GM12801 (cell line): ENCODE results near the gene NUDT1.

Experiments
- TF ChIP-seq, protein P1 (sequence below): IDR thresholded peaks from one replicate; pipeline ENCODE4 v1.5.1; 2011; ENCODE audit warnings: control low read depth; ENCODE audit not compliant: insufficient read length; ENCODE audit errors: extremely low read depth

Gene NUDT1

DNA sequence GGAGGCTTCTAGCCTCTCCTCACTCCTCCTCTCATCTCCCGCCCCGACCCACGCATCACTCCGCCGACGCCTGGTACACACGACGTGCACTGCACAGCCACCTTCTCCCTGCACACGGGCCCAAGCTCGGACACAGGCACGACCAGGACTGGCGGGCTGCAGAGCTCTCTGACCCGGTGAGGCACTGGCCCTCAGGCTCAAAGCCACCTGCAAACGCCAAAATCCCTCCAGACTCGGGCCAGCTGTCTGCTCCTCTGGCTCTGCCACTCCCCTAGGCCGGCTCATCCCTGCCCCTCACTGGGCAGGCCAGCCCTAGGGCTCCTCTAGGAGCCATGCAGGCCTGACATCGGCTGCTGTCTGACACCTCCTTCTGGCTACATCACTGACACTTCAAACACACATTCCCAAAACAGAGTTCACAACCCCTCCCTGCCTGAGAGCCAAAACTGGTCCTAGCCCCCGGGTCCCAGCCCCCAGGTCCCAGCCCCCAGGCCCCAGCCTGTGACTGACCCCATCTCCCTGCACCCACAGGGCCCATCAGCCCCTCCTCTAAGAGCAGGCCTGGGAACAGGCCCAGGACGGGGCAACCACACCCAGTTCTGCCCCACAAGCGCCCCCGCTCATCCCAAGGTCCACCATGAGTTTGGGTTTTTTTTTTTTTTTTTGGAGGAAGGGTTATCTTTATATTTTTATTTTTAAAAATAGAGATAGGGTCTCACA lies 44.4 kb upstream of the NUDT1 start:
- TF ChIP-seq, protein P1, sequence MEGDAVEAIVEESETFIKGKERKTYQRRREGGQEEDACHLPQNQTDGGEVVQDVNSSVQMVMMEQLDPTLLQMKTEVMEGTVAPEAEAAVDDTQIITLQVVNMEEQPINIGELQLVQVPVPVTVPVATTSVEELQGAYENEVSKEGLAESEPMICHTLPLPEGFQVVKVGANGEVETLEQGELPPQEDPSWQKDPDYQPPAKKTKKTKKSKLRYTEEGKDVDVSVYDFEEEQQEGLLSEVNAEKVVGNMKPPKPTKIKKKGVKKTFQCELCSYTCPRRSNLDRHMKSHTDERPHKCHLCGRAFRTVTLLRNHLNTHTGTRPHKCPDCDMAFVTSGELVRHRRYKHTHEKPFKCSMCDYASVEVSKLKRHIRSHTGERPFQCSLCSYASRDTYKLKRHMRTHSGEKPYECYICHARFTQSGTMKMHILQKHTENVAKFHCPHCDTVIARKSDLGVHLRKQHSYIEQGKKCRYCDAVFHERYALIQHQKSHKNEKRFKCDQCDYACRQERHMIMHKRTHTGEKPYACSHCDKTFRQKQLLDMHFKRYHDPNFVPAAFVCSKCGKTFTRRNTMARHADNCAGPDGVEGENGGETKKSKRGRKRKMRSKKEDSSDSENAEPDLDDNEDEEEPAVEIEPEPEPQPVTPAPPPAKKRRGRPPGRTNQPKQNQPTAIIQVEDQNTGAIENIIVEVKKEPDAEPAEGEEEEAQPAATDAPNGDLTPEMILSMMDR = no peak

DNA sequence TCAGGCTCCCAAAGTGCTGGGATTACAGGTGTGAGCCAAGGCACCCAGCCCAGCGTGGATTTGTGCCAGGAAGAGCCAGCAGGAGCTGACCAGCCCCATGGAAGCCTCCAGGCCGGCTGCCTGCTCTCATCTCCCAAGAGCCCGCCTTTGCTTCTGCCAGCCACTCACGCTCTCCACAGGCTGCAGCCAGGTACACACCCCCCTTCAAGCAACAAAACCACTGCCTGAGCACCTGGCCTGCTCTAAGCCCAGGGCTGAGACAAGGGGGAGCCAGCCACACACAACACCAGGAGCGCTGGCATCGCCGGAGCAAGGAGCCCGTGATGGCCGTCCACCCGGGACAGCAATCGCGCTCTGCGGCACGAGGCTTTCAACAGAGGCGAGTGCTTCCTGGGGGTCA lies 43.8 kb upstream of the NUDT1 start:
- TF ChIP-seq, protein P1 = no peak

DNA sequence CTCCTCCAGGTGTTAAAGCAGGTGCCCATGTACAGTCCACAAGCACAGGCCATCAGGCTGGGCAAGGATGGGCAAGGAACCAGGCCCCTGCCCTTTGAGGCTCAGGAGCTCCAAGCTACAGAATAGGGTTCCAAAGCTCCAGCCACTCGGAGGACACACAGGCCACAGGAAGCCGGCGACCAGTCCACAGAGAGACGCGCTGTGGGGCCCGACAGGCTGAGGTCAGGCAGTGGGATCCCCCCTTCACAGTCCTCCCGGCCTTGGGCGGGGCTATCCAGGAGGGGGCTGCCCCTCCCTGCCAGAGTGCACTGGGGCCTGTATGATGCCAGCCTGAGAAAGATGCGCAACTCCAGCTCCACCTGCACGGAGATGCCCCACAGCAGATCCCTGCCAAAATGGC lies 43.3 kb upstream of the NUDT1 start:
- TF ChIP-seq, protein P1 = no peak

DNA sequence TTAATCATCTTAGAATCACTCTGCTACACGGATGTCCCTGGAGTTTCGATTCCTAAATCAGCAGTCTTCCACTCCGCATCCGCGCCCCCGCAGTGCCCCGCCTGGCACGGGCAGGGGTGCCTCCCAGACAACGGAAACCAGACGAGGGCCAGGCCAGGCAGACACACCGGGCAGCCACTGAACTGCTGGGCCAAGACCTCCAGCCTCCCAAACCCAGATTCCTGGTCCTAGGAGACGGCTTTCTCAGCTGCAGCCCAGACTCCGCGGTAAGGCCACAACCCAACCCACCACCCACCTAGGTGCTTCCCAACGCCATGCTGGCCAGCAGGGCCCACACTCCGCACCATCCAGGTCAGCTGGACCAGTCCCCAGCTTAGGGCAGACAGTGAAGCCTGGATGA lies 42.5 kb upstream of the NUDT1 start:
- TF ChIP-seq, protein P1 = no peak

DNA sequence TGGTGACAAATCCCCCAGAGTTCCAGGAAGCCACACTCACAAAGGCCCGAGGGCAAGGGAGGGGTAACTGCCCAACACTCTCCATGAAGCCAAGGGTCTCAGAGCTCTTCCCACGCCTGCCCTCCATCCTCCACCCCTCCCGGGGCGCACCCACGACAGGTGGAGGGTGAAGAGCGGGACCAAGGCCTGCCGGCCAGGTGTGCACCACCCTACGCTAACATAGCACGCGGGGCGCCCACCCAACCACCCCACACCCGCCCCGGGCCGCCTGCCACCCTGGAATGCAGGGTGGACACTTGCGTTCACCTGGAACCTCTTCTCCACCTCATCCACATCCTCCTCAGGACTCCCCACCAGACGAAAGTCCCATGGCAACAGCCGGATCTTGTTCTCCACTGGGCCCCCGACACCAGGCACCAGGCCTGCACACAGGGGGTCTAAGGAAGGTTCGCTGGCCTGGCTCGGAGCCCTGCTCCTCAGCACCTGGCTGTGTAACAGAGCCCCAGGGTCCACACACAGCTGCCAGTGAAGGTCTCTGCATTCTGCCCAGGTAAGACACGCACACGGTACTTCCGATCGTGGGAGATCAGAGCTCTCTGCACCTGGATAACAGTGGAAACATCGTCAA lies 42.0 kb upstream of the NUDT1 start:
- TF ChIP-seq, protein P1 = no peak

DNA sequence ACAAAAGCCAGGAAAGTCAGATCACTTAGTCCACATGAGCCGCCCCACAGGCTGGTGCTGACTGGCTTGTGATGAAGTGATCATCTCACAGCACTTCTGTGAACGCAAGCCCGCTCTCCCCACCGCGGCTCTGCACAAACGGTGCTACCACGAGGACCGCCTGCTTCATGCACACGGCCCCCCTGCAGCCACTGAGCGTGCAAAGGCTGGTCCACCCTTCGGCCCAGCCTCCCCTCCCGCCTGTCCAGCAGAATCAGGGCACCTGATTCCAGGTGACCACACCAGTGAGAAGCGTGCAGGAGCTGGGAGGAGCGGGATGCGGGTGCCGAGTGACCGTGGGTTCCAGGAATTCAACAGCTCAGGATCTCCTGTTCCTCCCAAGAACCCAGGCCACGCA lies 41.4 kb upstream of the NUDT1 start:
- TF ChIP-seq, protein P1 = no peak

DNA sequence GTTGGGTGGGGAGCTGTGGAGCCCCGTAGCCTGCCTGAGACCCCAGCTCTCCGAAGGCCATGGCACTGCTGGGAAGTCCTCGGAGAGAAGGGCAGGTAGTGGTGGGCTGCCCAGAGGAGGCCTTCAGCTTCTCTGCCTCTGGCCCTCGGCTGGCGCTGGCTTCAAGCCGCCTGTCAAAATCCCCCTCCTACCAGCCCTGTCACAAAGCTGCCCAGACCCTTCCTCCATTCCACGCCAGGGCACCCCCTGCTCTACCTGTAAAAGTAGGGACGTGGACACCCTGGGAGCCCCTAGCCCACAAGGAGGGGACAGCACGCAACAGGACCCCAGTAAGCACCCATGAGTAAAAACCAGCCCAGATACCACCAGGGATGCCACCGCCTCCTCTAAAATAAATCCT lies 40.9 kb upstream of the NUDT1 start:
- TF ChIP-seq, protein P1 = no peak
